Measurements from ENCODE around the gene RNF10.
"Not testable (repeated sequence)": the region's sequence is repeated elsewhere in the genome, so short reads cannot be mapped to it uniquely, and the experiment has no call there.

GRCh38 chr12:120519324-120519723, 14.8 kb upstream of the RNF10 start:
- not testable (repeated sequence) for TF ChIP-seq CTCF (IDR thresholded peaks at IDR 0.05 in 8 of 11, conservative IDR thresholded peaks at IDR 0.05 in 3 of 11); POLR2AphosphoS5 (IDR thresholded peaks at IDR 0.05)
